ENCODE measurements around the gene AUP1.

Gene AUP1

DNA sequence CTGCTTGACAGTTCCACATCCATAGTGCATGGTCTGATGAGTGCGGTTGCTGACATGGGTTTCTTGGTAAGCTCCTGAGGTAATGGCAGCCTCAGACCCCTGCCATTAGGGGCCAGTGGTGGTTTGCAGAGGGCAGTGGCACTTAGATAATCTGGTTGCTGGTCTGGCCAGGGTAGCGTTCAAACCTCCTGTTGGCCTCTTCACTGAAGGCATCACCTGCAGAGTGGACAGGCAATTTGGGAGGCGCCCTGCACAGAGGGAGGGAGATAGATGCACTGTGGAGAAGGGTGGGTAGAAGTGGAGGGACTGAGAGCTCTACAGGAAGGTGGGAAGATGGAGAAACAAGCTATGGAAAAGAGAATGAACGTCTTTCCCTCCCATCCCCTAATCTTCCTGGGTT lies 4.0 kb upstream of the AUP1 start:
- DNase-seq: no peak

DNA sequence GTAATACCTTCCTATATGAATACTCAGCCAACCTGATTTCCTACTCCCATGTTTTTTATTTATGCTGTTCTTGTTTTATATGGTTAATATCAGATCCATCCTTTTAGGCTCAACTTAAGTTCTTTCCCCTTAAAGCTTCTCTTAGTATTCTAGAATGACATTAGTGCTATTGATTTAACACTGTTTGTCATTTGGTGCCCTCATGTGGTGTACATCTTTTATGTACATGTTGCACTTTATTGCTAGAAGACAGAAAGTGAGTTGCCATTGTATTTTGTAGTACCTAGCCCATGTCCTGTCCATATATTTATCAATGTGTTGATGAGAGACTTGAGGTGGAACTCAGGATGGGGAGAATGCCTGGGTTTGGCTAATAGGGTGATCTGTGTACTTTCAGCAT lies 2.7 kb upstream of the AUP1 start:
- DNase-seq: no peak

DNA sequence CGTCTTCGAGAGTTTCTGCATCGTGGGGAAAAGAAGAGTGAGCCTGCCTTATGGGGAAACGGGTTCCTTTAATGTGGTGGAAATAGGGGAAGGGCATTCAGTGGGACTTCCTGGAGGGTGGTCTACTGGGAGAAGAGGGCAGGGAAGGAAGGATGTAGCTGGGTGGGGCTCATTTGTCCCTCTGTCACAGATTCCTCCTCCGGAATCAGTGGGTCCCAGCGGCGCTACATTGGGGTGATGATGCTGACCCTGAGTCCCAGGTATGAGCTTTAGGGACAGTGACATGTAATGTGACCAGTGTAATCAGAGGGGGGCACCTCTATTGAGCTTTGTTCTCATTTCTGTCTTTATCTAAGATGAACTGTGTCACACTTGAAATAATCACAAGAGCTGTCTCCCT lies 2.2 kb upstream of the AUP1 start:
- no peak for DNase-seq

DNA sequence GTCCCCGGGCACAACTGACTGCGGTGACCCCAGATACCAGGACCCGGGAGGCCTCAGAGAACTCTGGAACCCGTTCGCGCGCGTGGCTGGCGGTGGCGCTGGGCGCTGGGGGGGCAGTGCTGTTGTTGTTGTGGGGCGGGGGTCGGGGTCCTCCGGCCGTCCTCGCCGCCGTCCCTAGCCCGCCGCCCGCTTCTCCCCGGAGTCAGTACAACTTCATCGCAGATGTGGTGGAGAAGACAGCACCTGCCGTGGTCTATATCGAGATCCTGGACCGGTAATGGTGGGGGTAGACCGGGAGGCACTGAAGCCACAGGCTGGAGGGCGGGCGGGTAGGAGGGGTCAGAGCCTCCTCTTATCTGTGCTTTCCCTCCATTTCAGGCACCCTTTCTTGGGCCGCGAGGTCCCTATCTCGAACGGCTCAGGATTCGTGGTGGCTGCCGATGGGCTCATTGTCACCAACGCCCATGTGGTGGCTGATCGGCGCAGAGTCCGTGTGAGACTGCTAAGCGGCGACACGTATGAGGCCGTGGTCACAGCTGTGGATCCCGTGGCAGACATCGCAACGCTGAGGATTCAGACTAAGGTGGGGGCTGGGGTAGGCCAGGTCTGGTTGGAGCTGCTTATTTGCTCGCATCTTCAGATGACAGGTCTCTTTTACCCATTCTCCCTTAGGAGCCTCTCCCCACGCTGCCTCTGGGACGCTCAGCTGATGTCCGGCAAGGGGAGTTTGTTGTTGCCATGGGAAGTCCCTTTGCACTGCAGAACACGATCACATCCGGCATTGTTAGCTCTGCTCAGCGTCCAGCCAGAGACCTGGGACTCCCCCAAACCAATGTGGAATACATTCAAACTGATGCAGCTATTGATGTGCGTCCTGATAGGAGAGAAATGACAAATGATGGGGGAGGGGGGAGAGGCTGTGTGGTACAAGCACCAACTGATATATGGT lies 1.0 kb upstream of the AUP1 start:
- DNase-seq: no peak

DNA sequence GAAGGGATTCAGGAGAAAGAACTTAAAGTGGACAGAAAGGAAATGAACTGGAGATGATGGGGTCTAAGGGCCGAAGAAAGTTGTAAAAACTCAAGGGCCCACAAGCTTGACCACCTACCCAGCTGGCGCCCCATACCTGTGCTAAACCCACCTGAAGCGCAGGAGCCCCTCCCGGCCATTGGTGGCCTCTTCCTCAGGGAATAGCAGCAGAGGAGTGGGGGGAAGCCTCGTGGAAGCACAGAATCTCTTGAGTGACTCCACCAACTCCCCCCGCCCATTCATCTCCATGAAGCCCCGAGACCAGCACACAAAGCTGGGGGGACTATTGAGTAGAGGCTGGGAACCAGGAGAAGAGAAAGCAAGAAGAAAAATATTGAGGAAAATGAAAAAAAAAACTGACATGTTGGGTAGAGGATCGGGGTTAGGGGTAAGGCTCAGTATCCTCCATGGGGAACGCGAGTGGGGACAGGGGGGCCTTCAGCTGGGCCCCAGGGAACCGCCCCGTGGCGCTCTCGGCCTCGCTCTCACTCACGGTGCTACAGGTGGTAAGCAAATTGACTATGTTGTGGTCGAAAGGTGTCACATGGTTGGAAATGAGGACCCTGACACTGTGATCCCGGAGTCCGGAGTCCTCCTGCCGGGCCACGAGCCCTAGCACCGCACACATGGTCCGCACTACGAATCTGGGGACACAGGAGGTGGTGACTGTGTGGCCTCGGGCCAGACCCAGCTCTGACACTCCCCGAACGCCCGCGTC lies 728 bp downstream of the AUP1 start:
- DNase-seq: no peak

DNA sequence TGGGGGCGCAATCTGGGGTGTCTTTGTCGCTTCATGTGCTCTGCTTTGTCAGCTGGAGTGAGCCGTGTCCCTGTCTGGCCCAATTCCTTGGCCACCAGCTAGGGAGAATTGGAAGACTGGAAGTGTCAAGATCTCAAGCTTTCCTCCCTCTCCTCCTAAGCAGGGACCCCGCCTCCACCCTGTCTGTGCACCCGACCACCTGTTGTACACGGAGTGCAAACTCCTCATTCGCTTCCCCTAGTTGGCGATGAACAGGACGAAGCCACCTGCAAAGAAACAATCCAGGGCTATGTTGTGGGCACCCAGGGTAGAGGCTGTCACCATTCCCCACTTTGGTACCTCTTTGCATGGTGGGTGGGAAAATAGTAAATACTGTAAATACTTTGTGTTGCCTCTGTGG lies 1.8 kb downstream of the AUP1 start:
- no peak for DNase-seq

DNA sequence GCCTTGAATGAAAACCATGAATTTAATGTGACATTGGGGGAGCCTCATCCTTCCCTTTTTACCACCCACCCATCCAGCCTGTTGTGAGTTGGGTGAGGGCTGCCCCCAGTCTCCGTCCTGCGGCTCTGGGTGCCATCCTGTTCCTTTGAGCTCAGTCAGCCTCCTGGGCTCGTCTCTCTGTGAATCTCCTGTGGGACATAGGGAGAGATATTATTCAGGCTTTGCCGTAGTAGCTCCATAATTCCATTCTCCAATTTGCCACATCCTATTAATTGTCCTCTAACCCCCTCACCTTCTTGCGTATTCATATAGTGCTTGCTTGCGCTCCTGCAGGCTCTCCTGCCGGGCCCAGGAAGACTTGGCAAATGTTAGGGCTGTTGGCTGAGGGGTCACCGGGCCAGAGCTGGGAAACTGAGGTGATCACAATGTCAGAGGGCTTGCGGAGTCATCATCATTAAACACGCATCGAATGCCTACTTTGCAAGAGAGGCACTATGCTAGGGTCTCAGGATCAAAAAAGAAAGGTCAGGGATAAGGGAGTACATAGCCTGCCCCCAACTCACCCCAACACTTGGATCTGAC lies 2.8 kb downstream of the AUP1 start:
- DNase-seq: no peak

DNA sequence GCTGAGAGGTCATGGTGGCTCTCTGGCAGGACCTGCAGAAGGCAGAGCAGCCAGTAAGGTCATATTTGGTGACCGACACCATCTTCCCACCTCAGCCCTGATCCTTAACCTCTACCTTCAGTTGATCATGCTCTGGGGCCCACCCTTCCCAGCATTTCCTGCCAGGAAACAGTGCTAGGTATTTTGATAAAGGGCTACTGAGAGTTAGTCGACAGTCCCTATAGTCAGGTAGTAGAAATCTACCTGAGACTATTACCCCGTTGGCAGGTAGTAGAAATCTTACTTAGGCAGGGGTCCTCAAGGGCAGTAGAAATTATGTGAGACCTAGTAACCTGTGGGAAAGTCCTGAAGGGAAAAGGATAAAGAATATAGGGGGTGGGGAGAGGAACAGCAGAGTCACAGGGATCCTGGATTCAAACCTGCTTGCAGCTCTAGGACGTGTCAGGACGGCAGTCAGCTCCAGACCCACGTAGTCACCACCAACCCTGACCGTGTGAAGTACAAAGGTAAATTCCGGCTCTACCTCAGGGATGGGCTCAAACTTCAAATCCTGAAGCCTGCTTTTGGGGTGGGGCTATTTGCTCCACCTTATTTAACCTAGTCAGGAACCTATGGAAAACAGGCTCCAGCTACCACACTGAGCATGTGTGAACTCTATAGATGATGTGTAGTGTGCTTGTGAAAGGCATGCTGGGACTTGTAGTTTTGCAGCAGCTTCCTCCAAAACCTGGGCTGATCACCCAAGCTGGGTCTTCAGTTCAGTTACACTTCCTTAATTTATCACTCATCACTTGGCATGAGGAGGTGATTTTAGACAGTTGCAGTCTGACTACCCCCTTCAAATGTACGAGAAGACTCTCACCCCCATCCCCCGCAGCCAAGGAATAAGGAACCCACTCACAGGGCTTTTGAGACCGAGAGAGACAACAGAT lies 3.5 kb downstream of the AUP1 start, which contains the start of gene DQX1:
TSS of gene DQX1 (minus strand) at position 515 of the 932 bp plus-strand sequence. CDS start at position 13, 502 bp downstream.
- DNase-seq: no peak

DNA sequence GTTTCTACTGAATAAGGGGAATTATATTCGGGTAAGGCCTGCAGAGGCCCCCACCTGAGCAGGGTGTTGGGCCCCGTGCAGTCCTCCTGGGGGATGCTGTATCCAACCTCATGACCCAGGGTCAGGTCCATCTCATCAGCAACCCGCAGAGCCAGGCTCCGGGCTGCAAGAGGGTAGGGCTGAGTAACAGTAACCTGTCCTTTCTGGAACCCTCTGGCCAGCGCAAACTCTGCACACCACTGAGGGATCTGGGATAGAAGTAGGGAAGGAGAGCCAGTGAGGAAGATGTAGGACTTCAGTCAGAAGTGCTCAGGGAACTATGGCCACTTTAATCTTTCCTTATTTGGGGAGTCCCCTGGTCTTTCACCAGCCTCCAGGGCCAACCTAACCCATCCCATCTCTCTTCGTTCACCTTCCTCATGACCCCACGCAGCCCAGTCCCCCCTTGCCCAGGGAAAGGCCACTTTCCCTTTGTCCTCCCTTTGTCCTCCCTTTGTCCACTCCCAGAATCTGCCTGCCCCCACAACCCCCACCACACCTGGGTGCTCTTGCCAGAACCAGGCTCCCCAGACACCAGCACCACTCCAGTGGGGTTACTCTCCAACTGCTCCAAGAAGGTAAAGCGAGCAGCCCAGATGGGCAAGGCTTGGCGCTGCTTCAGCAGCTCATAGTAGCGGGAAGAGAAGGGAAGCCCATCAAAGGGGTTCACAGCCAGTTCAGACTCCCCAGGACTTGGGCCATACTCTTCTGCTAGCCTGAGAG lies 4.4 kb downstream of the AUP1 start:
- no peak for DNase-seq

DNA sequence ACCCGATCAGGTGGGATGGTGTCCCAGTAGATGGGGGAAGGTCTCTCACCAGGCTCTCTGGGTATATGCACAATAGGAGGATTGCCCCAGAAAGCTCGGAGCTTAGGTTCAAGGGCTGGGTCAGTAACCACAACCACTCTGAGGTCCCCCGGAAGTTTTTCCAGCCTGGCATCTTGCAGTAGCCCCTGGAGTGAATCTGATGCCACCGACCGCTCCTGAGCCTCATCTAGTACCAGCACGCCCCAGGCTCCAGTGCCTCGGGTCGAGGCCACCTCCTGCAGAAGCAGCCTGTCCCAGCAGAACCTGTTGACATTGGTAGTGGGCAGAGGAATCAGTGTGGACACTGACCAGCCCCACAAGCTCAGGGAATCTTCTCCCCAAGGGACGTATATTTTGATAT lies 5.5 kb downstream of the AUP1 start:
- no peak for DNase-seq

DNA sequence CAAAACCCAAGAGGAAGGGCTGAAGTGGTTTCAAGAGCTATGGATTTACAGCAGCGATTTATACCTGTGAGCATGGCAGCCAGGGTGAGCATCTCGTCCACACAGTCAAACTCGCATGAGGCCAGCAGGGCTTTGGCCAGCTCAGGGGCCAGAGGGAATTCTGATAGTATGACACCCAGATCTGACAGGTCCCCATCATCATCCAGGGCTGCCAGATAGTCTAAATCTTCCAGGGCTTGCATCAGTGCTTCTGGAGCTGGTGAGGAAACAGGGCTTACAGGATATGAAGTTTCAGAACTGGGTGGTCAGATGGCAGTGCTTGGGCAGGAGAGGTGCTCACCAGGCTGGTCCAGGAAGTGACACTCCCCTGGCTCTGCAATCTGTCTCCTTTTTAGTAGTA lies 7.0 kb downstream of the AUP1 start:
- DNase-seq: no peak

DNA sequence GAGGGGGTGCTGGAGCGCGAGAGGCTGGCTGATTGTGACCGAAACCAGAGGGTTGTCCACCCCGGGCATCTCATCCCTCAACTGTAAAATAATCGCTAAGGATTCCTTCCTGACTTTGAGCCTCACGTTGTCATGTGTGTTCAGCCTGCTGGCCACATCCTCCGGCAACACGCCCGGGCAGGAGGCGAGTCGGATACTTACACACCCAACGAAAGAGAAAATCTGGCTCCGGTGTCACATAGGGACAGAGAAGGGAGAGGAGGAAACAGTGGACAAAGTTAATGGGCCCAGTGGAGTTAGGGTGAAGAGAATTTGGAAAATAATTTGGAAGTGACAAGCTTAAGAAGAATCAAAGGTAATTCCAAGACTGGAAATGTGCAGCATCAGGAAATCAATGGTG lies 12.9 kb downstream of the AUP1 start:
- no peak for DNase-seq

DNA sequence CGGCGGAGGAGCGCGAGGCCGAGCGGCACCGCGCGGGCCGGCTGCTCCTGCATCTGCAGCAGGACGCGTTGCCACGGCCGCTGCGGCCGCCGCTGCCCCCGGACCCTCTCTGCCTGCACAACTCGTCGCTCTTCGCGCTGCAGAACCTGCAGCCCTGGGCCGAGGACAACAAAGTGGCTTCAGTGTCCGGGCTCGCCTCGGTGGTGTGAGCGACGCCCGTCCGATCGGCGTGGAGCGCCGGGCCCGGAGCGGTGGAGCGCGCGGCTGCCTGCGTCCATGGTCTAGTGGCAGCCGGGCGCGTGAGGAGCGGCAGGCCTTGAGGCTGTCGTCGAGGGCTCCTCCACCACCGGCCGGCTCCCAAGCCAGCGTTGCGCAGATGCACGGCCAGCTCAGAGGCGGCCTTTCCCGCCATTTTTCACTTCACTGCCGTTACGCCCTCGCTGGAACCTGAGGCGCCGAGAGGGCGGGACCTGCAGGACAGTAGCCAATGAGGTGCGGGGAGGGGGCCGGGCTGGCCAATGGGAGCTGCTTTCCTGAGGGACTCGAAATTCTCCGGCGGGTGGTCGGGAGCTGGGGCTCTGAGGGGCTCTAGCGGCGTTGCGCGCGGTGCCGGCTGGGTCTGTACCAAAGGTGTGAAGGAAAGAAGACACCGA lies 13.4 kb downstream of the AUP1 start:
- DNase-seq: peak; percentile 30 to 62 (median 42)

DNA sequence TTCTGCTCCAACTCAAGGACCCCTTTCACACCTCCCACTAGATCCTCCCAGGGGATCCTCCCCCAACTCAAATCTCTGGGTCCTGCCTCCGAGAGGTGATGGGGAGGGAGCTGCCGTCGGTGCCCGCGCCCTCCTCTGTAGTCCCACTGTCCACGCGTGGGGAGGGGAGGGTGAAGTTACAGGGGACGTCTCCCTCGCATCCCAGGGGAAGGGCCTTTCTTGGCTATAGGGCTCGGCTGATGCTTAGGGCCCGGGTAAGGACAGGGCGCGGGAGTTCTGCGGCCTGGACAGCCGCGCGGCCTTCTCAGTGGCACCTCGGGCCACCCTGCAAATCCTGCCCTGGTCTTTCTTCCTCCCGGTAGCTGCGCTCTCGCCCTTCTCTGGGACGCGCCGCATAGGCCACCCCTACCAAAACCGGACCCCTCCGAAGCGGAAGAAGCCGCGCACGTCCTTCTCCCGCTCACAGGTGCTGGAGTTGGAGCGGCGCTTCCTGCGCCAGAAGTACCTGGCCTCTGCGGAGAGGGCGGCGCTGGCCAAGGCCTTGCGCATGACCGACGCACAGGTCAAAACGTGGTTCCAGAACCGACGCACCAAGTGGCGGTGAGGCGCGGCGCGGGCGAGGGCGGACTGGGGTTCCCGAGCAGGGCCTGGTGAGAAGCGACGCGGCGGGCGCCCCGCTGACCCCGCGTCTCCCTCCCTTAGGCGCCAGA lies 14.1 kb downstream of the AUP1 start:
- no peak for DNase-seq

DNA sequence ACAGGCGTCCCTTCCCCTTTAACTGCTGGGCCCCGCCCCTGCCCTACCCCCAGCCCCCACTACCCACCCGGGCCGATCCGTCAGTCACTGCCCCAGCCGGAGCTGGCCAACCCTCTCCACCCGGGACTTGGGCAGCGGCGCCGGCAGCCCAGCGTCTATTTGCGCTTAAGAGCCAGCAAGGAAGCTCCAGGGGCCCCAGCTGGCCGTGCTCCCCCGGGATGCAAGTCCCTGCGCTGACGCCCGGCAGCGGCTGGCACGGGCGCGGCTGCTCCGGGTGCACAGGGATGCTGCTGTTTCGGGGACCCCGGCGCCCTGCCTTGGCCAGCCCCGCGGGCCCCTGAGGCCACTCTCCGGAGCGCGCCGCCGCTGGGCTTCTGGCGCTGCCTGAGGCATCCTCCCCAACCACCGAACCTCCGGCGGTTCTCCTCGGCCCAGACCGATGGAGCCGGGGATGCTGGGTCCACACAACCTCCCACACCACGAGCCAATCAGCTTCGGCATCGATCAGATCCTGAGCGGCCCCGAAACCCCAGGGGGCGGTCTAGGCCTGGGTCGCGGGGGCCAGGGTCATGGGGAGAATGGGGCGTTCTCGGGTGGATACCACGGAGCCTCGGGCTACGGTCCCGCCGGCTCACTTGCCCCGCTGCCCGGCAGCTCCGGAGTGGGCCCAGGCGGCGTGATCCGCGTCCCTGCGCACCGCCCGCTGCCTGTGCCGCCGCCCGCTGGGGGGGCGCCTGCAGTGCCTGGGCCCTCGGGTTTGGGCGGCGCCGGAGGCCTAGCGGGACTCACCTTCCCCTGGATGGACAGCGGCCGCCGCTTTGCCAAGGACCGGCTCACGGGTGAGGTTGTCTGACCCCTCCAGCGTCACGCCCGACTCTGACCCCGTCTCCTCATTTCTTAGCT lies 14.9 kb downstream of the AUP1 start, which contains the start of gene TLX2:
TSS of gene TLX2 (plus strand) at position 83 of the 903 bp plus-strand sequence. CDS start at position 440, 357 bp downstream.
- no peak for DNase-seq

DNA sequence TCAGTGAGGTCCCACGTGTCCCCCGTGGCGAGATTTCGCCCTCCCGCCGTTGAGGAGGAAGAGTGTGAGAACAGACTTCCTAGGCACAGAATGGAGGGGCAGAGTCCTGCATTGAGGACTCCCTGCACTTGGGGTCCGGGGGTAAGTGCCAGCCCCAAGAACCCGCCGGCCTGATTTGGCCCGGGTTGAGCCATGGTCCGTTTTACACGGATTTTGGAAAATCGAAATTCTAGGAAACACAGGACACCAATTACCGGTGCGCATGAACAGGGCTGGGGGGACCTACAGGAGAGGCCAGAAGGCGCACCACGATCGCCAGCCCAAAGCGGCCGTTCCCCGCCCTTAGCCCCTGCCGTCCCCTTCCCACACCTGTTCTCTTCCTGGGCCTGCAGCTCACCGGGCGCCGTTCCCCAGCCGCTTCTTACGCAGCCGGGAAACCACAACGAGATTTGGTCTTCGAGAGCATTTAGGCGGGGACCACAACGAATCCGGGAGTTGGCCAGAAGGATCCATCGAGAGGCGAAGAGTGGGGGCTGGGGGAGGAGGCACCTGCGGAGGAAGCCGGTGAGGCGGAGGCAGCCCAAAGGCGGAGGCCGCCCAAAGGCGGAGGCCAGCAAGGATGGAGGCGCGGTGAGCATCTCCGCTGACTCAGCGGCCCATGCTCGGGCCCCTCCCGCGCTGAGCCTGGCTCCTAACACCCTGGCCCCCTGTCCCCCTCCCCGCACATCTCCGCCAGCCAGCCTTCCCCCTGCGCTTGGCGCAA lies 15.7 kb downstream of the AUP1 start:
- DNase-seq: no peak

DNA sequence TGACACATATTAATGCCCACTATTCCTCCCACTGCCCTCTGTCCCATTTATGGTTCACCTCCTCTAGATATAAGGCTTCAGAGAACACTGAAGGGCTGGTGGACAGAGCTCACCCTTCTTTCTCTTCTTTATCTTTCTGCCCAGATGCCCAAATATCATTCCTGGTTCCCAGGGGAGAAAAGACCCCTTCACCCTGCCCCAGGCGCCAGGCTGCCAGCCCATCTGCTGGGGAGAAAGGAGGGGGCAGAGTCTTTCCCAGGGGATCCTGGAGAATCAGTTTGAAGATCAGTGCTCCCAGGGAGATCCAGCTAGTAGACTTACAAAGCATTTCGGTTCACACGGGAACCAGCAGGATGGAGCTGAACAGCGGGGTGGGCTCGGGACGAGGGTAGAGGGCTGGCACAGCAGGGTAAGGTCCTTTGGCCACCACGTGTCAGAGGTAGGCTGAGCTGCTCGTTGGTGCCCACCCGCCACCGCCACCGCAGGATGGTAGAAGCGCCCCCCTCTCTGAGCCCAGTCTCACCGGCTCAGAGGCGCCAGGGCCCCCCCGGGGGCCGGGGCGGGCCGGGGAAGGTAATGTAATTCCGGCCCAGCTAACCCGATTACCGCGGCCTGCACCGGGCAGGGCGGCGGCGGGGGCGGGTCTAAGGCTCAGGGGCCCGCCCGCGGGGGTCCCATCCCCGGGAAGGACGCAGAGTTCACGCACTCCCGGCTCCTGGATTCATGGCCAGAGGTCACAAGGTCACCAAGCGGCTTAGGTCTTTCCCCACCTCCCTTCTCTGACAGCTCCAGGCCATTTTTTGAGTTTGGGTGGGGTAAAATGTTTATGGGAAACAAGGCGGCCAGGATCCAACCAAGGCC lies 16.5 kb downstream of the AUP1 start:
- DNase-seq: no peak
